Ascending aorta (tissue), 2 donors: ENCODE data around the gene EPHX1. TPM values are rescaled to one million over a fixed set of nuclear protein-coding genes. Genes with fewer than 3 reads are reported as not detected.
A peak's percentile ranks its signal among the peaks of the same experiment; 100 is the strongest.

Source experiments
- DNase-seq, 2 donors: peaks; one replicate each; pipeline ENCODE4 v3.0.0-alpha.2; 2019; ENCODE audit warnings: low spot score in 2 of 2
- H3K27ac ChIP-seq, 2 donors: fragments of 200-600 bp; sonication (generic); one replicate each; pipeline ENCODE4 v1.5.1; 2016 to 2017; ENCODE audit warnings: mild to moderate bottlenecking in 1 of 2
- H3K27me3 ChIP-seq: fragments of 200-600 bp; sonication (generic); one replicate; pipeline ENCODE4 v1.5.1; 2017
- H3K36me3 ChIP-seq, 2 donors: fragments of 200-600 bp; sonication (generic); one replicate each; pipeline ENCODE4 v1.5.1; 2016
- H3K4me1 ChIP-seq, 2 donors: fragments of 200-600 bp; sonication (generic); one replicate each; pipeline ENCODE4 v1.5.1; 2016 to 2017; ENCODE audit warnings: mild to moderate bottlenecking in 1 of 2
- H3K4me3 ChIP-seq, 2 donors: fragments of 200-600 bp; sonication (generic); one replicate each; pipeline ENCODE4 v1.5.1; 2016 to 2017; ENCODE audit warnings: mild to moderate bottlenecking in 1 of 2
- H3K9me3 ChIP-seq, 2 donors: fragments of 200-600 bp; sonication (generic); one replicate each; pipeline ENCODE4 v1.5.1; 2016
- CTCF ChIP-seq, 3 experiments: fragments of 200-600 bp in 2 of 3; fragments of 450-650 bp in 1 of 3; sonication (generic) in 2 of 3; IDR thresholded peaks; one replicate each; pipeline ENCODE4 v1.5.1; 2016 to 2019; ENCODE audit warnings: antibody characterized with exemption in 3 of 3, mild to moderate bottlenecking in 1 of 3, moderate library complexity in 1 of 3
- intact Hi-C: fragments of 100-400 bp; cut with DNase I; formaldehyde crosslinking; loops from one replicate; pipeline ENCODE4 v1.15.1; 2023
- total RNA-seq: library from RNA; depleted of rRNA; stranded (reverse); fragments of >200 nt; gene quantifications from one replicate; pipeline ENCODE4 v1.1.0, GENCODE V29; 2016

EPHX1 gene
- total RNA-seq, 1 donor from 2014 or later: 127 TPM

GRCh38 chr1:225817611-225818061 lies 7.7 kb downstream of the EPHX1 start:
- H3K27me3 ChIP-seq: no peaks in the 10 kb centered on the region
- peak; percentile 84 to 96 for DNase-seq
- H3K9me3 ChIP-seq: no peaks in the 10 kb centered on the region
- peak overlapping the region; percentile 89 to 90 for H3K27ac ChIP-seq
- H3K4me3 ChIP-seq: peak overlapping the region in 1 of 2 donors; percentile 37
- peaks cover 38 to 62% of the 10 kb centered on the region in 2 donors for H3K4me1 ChIP-seq
- intact Hi-C loops: loop anchor here (2.0 to 5.0 kb wide), 3 partner anchors 17 to 120 kb away; partner anchors contain the start of gene TMEM63A
- H3K36me3 ChIP-seq: no peaks in the 10 kb centered on the region
- TF ChIP-seq CTCF (IDR thresholded peaks at IDR 0.05): no peak

- Histone ChIP-seq H3K4me1 (peaks cover 38 to 61% of the 10 kb centered on the region in 2 donors), H3K36me3 (no peaks in the 10 kb centered on the region), H3K4me3 (no peak overlapping the region), H3K27me3 (no peaks in the 10 kb centered on the region), H3K9me3 (no peaks in the 10 kb centered on the region), H3K27ac (peak overlapping the region; percentile 89 to 90)
- intact Hi-C loops: loop anchor here (5.0 kb wide), 2 partner anchors 64 to 121 kb away; partner anchors contain the start of gene TMEM63A
- TF ChIP-seq CTCF (IDR thresholded peaks at IDR 0.05): no peak
- DNase-seq: no peak
Measured at GRCh38 chr1:225818229-225818628, 8.3 kb downstream of the EPHX1 start.

GRCh38 chr1:225819346-225820192 lies 9.6 kb downstream of the EPHX1 start:
- Histone ChIP-seq H3K27me3 (no peaks in the 10 kb centered on the region), H3K36me3 (no peaks in the 10 kb centered on the region), H3K4me1 (peaks cover 26 to 56% of the 10 kb centered on the region in 2 donors), H3K27ac (peak overlapping the region; percentile 73 to 74), H3K4me3 (no peak overlapping the region), H3K9me3 (no peaks in the 10 kb centered on the region)
- DNase-seq: no peak
- no peak for TF ChIP-seq CTCF (IDR thresholded peaks at IDR 0.05)
- intact Hi-C loops: loop anchor here (5.0 kb wide), 2 partner anchors 63 to 122 kb away; partner anchors contain the start of gene TMEM63A

GRCh38 chr1:225820522-225821120 lies 10.7 kb downstream of the EPHX1 start:
- Histone ChIP-seq H3K4me3 (no peak overlapping the region), H3K36me3 (no peaks in the 10 kb centered on the region), H3K4me1 (peaks cover 19 to 56% of the 10 kb centered on the region in 2 donors), H3K9me3 (no peaks in the 10 kb centered on the region), H3K27ac (peak overlapping the region in 1 of 2 donors; percentile 73), H3K27me3 (no peaks in the 10 kb centered on the region)
- no peak for DNase-seq
- intact Hi-C loops: no loop called here
- TF ChIP-seq CTCF (IDR thresholded peaks at IDR 0.05): no peak

- Histone ChIP-seq H3K36me3 (no peaks in the 10 kb centered on the region), H3K27ac (peak overlapping the region in 1 of 2 donors; percentile 28), H3K4me1 (peaks cover 2 to 40% of the 10 kb centered on the region in 2 donors), H3K4me3 (no peak overlapping the region), H3K27me3 (no peaks in the 10 kb centered on the region), H3K9me3 (no peaks in the 10 kb centered on the region)
- no peak for DNase-seq
- TF ChIP-seq CTCF (IDR thresholded peaks at IDR 0.05): no peak
- intact Hi-C loops: no loop called here
Measured at GRCh38 chr1:225822655-225823403, 12.9 kb downstream of the EPHX1 start.
